ENCODE measurements around the gene ACTC1.

ACTC1 gene

GRCh38 chr15:34799149-34800101 lies 4.1 kb upstream of the ACTC1 start:
- DNase-seq (ENCODE audit: low read depth): no peak

DNA sequence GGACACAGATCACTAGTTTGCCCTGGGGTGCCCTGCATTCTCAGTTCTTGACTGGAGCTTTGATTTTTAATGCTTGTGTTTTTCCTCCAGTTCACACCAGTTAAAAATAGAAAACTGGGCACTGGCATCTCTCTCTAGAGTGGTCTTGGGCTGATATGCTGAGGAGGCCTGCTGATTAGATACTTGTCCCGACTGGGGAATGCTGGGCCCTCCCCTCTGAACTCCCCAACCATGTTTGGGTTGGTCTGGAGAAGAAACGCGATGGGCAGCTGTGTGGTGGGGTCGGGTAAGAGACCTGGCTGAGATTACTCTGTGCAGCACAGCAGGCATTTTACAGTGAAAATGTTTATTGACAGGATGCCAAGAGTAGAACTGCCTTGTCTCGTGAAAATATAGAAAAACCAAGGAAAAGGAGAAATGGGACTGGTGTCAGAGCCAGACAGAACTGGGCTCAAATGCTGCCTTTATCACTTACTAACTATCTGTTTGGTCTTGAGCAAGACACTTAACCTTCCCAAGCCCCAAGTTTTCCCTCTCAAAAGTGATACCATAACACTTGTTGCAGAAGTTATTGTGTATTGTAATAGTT lies 1.6 kb upstream of the ACTC1 start:
- DNase-seq (ENCODE audit: low read depth): no peak

DNA sequence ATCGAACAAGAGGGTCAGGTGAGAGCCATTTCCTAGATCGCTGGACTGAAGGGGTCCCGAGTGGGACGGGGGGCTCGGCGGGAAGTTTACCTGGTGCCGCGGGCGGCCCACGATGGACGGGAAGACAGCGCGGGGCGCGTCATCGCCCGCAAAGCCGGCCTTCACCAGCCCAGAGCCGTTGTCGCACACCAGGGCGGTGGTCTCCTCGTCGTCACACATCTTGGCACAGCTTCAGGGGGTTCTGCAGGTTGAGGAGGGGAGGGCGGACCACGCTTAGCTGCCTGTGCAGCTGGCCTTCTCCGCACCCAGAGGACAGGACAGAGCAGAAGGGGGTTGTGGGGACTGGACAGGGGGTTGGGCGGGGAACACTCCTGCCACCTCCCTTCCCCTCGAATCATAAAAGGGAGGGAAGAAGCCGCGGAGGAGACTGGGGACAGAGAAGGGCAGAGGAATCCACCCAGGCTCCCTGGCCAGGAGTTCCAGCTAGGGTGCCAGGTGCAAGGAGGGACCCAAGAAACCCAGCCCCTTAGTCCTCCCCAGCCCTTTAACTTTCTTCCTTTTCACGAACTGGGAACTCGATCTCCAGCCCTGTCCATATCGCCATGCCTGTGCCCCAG lies 651 bp downstream of the ACTC1 start:
- DNase-seq (ENCODE audit: low read depth): no peak

DNA sequence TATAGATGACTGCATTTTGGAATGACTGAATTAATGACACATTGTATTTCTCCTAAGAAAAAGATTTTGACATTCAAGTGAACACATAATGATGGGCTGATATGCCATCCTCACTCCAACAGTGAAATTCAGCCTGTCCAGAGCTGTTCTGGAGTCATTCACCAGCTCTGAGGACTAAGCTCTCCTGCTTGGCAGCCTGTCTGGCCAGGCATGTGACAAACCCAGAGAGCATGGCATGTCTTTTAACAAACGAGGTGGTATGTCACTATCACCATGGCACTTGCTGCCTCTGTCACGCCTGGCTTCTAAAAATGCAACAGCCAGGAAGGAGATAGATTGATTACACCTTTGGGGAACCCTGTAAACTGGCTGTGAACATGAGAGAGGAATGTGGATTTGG lies 1.4 kb downstream of the ACTC1 start:
- DNase-seq (ENCODE audit: low read depth): no peak

DNA sequence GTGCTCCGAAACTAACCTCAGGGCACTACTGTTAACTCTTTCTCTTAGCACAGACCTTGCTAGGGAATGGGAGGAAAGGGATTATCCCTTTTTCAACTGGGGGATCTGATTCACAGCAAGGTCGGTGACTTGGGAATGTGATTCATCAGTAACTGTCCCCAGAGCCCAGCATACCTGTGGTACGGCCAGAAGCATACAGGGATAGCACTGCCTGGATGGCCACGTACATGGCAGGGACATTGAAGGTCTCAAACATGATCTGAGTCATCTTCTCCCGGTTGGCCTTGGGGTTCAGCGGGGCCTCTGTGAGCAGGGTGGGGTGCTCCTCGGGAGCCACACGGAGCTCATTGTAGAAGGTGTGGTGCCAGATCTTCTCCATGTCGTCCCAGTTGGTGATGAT lies 2.3 kb downstream of the ACTC1 start:
- no peak for DNase-seq (ENCODE audit: low read depth)

- no peak for DNase-seq (ENCODE audit: low read depth)
Observed at GRCh38 chr15:34791701-34792100, 3.6 kb downstream of the ACTC1 start.

- DNase-seq (ENCODE audit: low read depth): no peak
Observed at GRCh38 chr15:34790121-34790520, 5.2 kb downstream of the ACTC1 start.

DNA sequence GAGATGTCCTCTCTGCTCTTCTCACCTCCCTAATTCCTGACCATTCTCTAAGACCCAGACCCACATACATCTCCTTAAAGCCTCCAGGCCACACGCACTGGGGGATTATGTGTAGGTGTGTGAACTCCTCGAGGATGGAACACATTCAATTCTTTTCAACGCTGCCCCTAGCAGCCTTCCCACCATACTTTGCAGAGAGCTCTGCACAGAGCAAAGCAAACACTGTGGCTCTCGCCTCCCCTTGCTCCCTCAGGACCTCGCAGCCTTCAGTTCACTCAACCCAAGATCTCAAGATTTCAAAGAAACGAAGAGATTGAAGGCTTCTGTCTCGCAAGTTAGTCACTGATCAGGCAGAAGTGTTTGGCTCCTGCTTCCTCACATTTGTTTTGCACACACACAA lies 6.0 kb downstream of the ACTC1 start:
- DNase-seq (ENCODE audit: low read depth): no peak

- DNase-seq (ENCODE audit: low read depth): no peak
Observed at GRCh38 chr15:34786206-34786605, 9.1 kb downstream of the ACTC1 start.

GRCh38 chr15:34783991-34784390 lies 11.4 kb downstream of the ACTC1 start:
- no peak for DNase-seq (ENCODE audit: low read depth)

DNA sequence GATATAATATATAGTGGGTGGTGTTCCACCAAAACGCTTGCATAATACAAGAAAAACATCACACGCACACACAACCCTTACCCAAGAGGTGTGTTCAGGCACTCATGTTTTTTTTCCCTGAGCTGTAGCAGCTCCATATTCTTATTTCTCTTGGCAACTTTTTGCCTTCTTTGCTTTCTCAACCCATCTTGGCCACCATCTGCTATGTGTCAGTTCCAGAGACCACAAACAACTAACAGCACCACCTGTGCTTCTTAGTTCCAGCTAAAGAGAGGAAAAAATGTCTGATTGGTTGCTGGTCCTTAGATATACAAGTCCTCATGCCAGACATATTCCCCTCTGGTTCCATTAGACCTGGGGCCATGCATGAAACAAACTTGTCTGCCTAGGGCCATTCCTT lies 11.9 kb downstream of the ACTC1 start:
- no peak for DNase-seq (ENCODE audit: low read depth)

GRCh38 chr15:34782901-34783300 lies 12.4 kb downstream of the ACTC1 start:
- DNase-seq (ENCODE audit: low read depth): no peak

DNA sequence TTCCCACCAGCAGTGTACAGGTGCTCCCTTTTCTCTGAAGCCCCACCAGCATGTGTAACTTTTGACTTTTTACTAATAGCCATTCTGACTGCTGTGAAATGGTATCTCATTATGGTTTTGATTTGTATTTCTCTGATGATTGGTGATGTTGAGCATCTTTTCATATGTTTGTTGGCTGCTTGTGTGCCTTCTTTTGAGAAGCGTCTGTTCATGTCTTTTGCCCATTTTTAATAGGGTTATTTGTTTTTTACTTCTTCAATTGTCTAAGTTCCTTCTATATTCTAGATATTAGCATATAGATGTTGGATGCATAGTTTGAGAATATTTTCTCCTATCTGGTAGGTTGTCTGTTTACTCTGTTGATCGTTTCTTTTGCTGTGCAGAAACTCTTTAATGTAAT lies 14.6 kb downstream of the ACTC1 start:
- no peak for DNase-seq (ENCODE audit: low read depth)

- DNase-seq (ENCODE audit: low read depth): peak; percentile 21
Observed at GRCh38 chr15:34776606-34777105, 18.7 kb downstream of the ACTC1 start.

- DNase-seq (ENCODE audit: low read depth): no peak
Observed at GRCh38 chr15:34773917-34774316, 21.4 kb downstream of the ACTC1 start.

- DNase-seq (ENCODE audit: low read depth): no peak
Observed at GRCh38 chr15:34773013-34773412, 22.3 kb downstream of the ACTC1 start.

DNA sequence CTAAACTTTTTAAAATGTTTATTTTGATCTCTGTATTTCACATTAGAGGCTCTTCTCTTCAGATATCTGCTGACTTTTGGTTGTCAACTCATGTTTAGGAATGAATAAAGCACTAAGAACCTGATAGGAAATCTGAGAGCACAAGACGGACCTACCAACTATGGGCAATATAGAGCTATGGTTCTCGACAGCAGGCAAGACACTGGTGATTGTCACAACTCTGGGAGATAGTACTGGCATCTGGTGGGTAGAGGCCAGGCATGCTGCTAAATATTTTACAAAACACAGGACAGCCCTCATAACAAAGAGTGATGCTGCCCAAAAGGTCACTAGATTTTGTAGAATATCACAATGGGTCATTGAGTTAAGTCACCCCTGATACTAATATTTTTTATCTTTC lies 23.0 kb downstream of the ACTC1 start:
- no peak for DNase-seq (ENCODE audit: low read depth)

DNA sequence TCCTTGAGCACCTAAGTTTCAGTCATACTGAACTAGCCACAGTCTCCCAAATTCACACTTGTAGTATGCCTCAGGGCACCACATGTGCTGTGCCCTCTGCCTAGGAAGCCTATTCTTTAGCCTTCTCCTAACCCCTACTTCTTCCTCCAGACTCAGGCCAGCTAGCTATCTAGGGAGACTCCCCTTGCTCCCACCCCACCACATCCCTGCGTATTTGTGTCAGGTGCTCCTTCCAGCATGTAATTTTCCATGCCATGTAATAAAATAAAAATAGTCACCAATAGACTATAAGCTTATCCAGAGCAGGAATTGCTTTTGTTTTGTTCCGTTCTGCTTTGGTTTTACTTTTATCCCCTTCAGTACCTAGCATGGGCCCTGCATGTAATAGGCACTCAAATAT lies 25.6 kb downstream of the ACTC1 start:
- no peak for DNase-seq (ENCODE audit: low read depth)

GRCh38 chr15:34768530-34768929 lies 26.8 kb downstream of the ACTC1 start:
- DNase-seq (ENCODE audit: low read depth): no peak

- no peak for DNase-seq (ENCODE audit: low read depth)
Observed at GRCh38 chr15:34765741-34766140, 29.6 kb downstream of the ACTC1 start.

GRCh38 chr15:34760909-34761308 lies 34.4 kb downstream of the ACTC1 start:
- no peak for DNase-seq (ENCODE audit: low read depth)

- DNase-seq (ENCODE audit: low read depth): no peak
Observed at GRCh38 chr15:34759992-34760391, 35.4 kb downstream of the ACTC1 start.

DNA sequence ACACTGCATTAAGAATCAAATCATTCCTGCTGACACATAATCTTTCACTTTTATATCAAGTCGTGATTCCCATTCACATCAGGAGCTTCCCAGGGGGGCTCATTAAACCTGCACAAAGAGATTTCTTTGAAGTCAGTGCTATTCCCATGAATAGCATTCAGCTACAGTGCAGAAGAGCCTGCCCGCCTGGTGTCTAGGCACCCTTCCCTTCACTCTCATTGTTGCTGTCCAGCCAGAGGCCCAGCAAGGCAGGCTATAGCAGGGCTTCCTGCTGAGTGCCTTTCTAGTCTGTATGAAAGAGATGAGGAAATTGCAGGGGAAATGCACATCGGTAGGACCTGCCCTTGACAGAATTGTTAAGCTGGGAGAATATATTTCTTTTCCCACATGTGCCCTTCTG lies 36.0 kb downstream of the ACTC1 start:
- no peak for DNase-seq (ENCODE audit: low read depth)

Measured in GM04503 (cell line).